DOHH2 (cell line): ENCODE results near the gene GALNT13.

Experiments
- H3F3A ChIP-seq: fragments of 200-600 bp; sonication (generic), shearing (Covaris generic); 2 replicates; pipeline ENCODE4 v1.6.0; 2016; ENCODE audit warnings: antibody characterized with exemption, mild to moderate bottlenecking; ENCODE audit not compliant: control insufficient read depth, insufficient read depth
- H3K27ac ChIP-seq: fragments of 200-600 bp; sonication (generic); 2 replicates; pipeline ENCODE4 v1.5.1; 2014; ENCODE audit warnings: low read depth, mild to moderate bottlenecking, low read length, moderate library complexity
- H3K27me3 ChIP-seq: fragments of 200-600 bp; sonication (generic); 2 replicates; pipeline ENCODE4 v1.6.1; 2014; ENCODE audit warnings: mild to moderate bottlenecking, low read length, mixed read lengths; ENCODE audit not compliant: control insufficient read depth
- H3K36me3 ChIP-seq: fragments of 200-600 bp; sonication (generic); 2 replicates; pipeline ENCODE4 v1.6.1; 2014; ENCODE audit warnings: mild to moderate bottlenecking, low read length, moderate library complexity, mixed read lengths; ENCODE audit not compliant: control insufficient read depth
- H3K4me1 ChIP-seq: fragments of 200-600 bp; sonication (generic); 2 replicates; pipeline ENCODE4 v1.6.1; 2014; ENCODE audit warnings: mild to moderate bottlenecking, low read length, mixed read lengths; ENCODE audit not compliant: control insufficient read depth
- H3K4me2 ChIP-seq: fragments of 200-600 bp; sonication (generic); 2 replicates; pipeline ENCODE4 v1.6.0; 2014; ENCODE audit warnings: mild to moderate bottlenecking, low read length, moderate library complexity
- H3K4me3 ChIP-seq: fragments of 200-600 bp; sonication (generic); 2 replicates; pipeline ENCODE4 v1.5.1; 2014; ENCODE audit warnings: mild to moderate bottlenecking, low read length, mixed read lengths
- H3K79me2 ChIP-seq: fragments of 200-600 bp; sonication (generic); 2 replicates; pipeline ENCODE4 v1.6.1; 2014; ENCODE audit warnings: mild to moderate bottlenecking, low read length, mixed read lengths; ENCODE audit not compliant: control insufficient read depth
- H3K9me2 ChIP-seq: fragments of 200-600 bp; sonication (generic); replicated peaks from 2 replicates; pipeline ENCODE4 v1.6.1; 2014; ENCODE audit warnings: mild to moderate bottlenecking, low read length, mixed read lengths; ENCODE audit not compliant: control insufficient read depth
- H3K9me3 ChIP-seq: fragments of 200-600 bp; sonication (generic); 2 replicates; pipeline ENCODE4 v1.6.1; 2014; ENCODE audit warnings: antibody characterized with exemption, low read length, mixed read lengths; ENCODE audit not compliant: control insufficient read depth, insufficient read depth
- H4K20me1 ChIP-seq: fragments of 200-600 bp; sonication (generic); 2 replicates; pipeline ENCODE4 v1.6.0; 2014; ENCODE audit warnings: low read depth, mild to moderate bottlenecking, antibody characterized with exemption, low read length, moderate library complexity; ENCODE audit not compliant: control insufficient read depth, insufficient read depth
- CTCF ChIP-seq: fragments of 200-600 bp; sonication (generic); IDR thresholded peaks from one replicate; pipeline ENCODE4 v1.5.1; 2014; ENCODE audit warnings: antibody characterized with exemption, mild to moderate bottlenecking, low read depth, low read length; ENCODE audit not compliant: poor library complexity, severe bottlenecking
- EZH2phosphoT487 ChIP-seq: fragments of 200-600 bp; sonication (generic); IDR thresholded peaks from 2 replicates; pipeline ENCODE4 v1.6.1; 2017; ENCODE audit warnings: borderline replicate concordance, mild to moderate bottlenecking, antibody characterized with exemption, low read length, moderate library complexity, mixed read lengths

Gene GALNT13

GRCh38 chr2:154247503-154247902, 375.8 kb downstream of the GALNT13 start:
- H3K4me1 ChIP-seq, result no peaks in the 10 kb centered on the region
- H3K4me2 ChIP-seq, result no peak overlapping the region
- no peak overlapping the region for H3K27ac ChIP-seq
- no peak for TF ChIP-seq EZH2phosphoT487
- no peak for TF ChIP-seq CTCF
- H3K4me3 ChIP-seq, result no peak overlapping the region
- no peaks in the 10 kb centered on the region for H3K9me3 ChIP-seq
- H4K20me1 ChIP-seq, result no peaks in the 10 kb centered on the region
- H3K27me3 ChIP-seq, result no peaks in the 10 kb centered on the region
- no peaks in the 10 kb centered on the region for H3K9me2 ChIP-seq
- H3F3A ChIP-seq, result no peaks in the 10 kb centered on the region
- H3K36me3 ChIP-seq, result no peaks in the 10 kb centered on the region
- H3K79me2 ChIP-seq, result no peaks in the 10 kb centered on the region

- Histone ChIP-seq H3K4me3 (no peak overlapping the region), H3K27ac (no peak overlapping the region), H3F3A (no peaks in the 10 kb centered on the region), H3K27me3 (no peaks in the 10 kb centered on the region), H3K9me2 (no peaks in the 10 kb centered on the region; the same call in 1 of the 2 replicates), H3K79me2 (no peaks in the 10 kb centered on the region), H3K4me1 (no peaks in the 10 kb centered on the region), H4K20me1 (no peaks in the 10 kb centered on the region), H3K4me2 (no peak overlapping the region), H3K9me3 (no peaks in the 10 kb centered on the region), H3K36me3 (no peaks in the 10 kb centered on the region)
- no peak for TF ChIP-seq EZH2phosphoT487
These were observed 384.4 kb downstream of the GALNT13 start for GRCh38 chr2:154256136-154256535.

- Histone ChIP-seq H3K79me2 (no peaks in the 10 kb centered on the region), H3F3A (no peaks in the 10 kb centered on the region), H3K4me1 (no peaks in the 10 kb centered on the region), H4K20me1 (no peaks in the 10 kb centered on the region), H3K9me3 (no peaks in the 10 kb centered on the region), H3K27me3 (no peaks in the 10 kb centered on the region), H3K27ac (no peak overlapping the region), H3K4me3 (no peak overlapping the region), H3K4me2 (no peak overlapping the region), H3K36me3 (no peaks in the 10 kb centered on the region), H3K9me2 (no peaks in the 10 kb centered on the region; the same call in 1 of the 2 replicates)
- TF ChIP-seq EZH2phosphoT487 (no peak), CTCF (no peak)
These were observed 387.3 kb downstream of the GALNT13 start for GRCh38 chr2:154259030-154259429.

- no peak overlapping the region for H3K4me2 ChIP-seq
- no peak for TF ChIP-seq CTCF
- TF ChIP-seq EZH2phosphoT487, result no peak
- no peaks in the 10 kb centered on the region for H3K36me3 ChIP-seq
- H3K4me1 ChIP-seq, result no peaks in the 10 kb centered on the region
- H3F3A ChIP-seq, result no peaks in the 10 kb centered on the region
- no peaks in the 10 kb centered on the region; the same call in 1 of the 2 replicates for H3K9me2 ChIP-seq
- no peak overlapping the region for H3K27ac ChIP-seq
- H3K4me3 ChIP-seq, result no peak overlapping the region
- H3K9me3 ChIP-seq, result no peaks in the 10 kb centered on the region
- H4K20me1 ChIP-seq, result no peaks in the 10 kb centered on the region
- no peaks in the 10 kb centered on the region for H3K79me2 ChIP-seq
- no peaks in the 10 kb centered on the region for H3K27me3 ChIP-seq
These were observed 389.8 kb downstream of the GALNT13 start for GRCh38 chr2:154261473-154262027.
